ENCODE data around the gene PTCSC3.

The PTCSC3 gene

DNA sequence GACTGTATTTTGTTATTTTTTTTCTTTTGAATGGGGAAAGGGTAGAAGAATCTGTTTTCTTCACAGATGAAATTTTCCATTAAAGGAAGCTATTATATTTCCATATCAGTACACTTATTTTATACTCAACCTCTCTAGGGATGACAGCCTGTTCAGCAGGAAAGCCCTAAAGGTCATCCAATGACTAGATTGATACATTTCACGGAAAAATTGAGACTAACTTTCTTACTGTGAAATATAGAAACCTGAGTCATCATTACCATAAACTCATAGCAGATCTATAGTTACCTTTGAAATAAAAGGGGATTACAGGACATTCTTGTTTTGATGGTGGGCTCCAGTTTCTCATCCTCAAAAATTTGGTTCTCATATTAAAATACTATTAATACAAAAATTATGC lies 36.1 kb upstream of the PTCSC3 start:
- DNase-seq (ENCODE audit: low spot score) = no peak
- TF ChIP-seq, protein P1, sequence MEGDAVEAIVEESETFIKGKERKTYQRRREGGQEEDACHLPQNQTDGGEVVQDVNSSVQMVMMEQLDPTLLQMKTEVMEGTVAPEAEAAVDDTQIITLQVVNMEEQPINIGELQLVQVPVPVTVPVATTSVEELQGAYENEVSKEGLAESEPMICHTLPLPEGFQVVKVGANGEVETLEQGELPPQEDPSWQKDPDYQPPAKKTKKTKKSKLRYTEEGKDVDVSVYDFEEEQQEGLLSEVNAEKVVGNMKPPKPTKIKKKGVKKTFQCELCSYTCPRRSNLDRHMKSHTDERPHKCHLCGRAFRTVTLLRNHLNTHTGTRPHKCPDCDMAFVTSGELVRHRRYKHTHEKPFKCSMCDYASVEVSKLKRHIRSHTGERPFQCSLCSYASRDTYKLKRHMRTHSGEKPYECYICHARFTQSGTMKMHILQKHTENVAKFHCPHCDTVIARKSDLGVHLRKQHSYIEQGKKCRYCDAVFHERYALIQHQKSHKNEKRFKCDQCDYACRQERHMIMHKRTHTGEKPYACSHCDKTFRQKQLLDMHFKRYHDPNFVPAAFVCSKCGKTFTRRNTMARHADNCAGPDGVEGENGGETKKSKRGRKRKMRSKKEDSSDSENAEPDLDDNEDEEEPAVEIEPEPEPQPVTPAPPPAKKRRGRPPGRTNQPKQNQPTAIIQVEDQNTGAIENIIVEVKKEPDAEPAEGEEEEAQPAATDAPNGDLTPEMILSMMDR (conservative IDR thresholded peaks at IDR 0.05; ENCODE audit: low read depth) = no peak
- ChIA-PET POLR2A (ENCODE audit: low non-redundant PET) (no interaction called here), CTCF (interaction anchor here (0.5 to 0.9 kb wide), 3 partner anchors 10 to 34 kb away, joined by 3 read pairs; no protein-coding TSS in a partner anchor)
- no peak overlapping the region for H3K27ac ChIP-seq

- DNase-seq (ENCODE audit: low spot score) = no peak
- H3K27ac ChIP-seq = no peak overlapping the region
- POLR2A ChIA-PET (ENCODE audit: low non-redundant PET) = no interaction called here
- CTCF ChIA-PET = no interaction called here
- TF ChIP-seq, protein P1 (conservative IDR thresholded peaks at IDR 0.05; ENCODE audit: low read depth) = no peak
Measured at GRCh38 chr14:36208690-36209278, 32.3 kb upstream of the PTCSC3 start.

GRCh38 chr14:36207500-36207899 lies 31.0 kb upstream of the PTCSC3 start:
- CTCF ChIA-PET = interaction anchor here (0.5 to 2.3 kb wide), 2 partner anchors 167 to 449 kb away, joined by 3 to 9 read pairs; no protein-coding TSS in a partner anchor

GRCh38 chr14:36204461-36205073 lies 28.0 kb upstream of the PTCSC3 start:
- TF ChIP-seq, protein P1 (conservative IDR thresholded peaks at IDR 0.05; ENCODE audit: low read depth) = no peak
- no peak overlapping the region for H3K27ac ChIP-seq
- ChIA-PET CTCF (no interaction called here), POLR2A (ENCODE audit: low non-redundant PET) (no interaction called here)
- no peak for DNase-seq (ENCODE audit: low spot score)

More at GRCh38 chr14:36207500-36207899, 31.0 kb upstream of the PTCSC3 start:
- no peak for DNase-seq (ENCODE audit: low spot score)
- H3K27ac ChIP-seq = no peak overlapping the region
- TF ChIP-seq, protein P1 (conservative IDR thresholded peaks at IDR 0.05; ENCODE audit: low read depth) = peak; percentile 35
- POLR2A ChIA-PET (ENCODE audit: low non-redundant PET) = no interaction called here

DNA sequence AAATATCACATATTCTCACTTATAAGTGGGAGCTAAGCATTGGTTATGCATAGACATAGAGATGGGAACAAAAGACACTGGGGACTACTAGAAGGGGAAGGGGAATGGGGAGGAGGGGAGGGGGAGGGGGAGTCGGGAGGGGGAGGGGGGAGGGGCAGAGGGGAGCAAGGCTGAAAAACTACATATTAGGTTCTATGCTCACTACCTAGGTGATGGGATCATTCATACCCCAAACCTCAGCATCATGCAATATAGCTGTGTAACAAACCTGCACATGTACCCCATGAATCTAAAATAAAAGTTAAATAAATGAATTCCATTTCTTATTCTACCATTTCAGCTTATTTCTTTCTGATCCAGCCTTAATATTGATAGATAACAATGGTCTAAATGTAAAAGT lies 21.9 kb upstream of the PTCSC3 start:
- POLR2A ChIA-PET (ENCODE audit: low non-redundant PET) = no interaction called here
- no peak for DNase-seq (ENCODE audit: low spot score)
- TF ChIP-seq, protein P1 (conservative IDR thresholded peaks at IDR 0.05; ENCODE audit: low read depth) = no peak
- CTCF ChIA-PET = interaction anchor here (0.6 kb wide), 1 partner anchor 483 kb away, joined by 4 read pairs; no protein-coding TSS in a partner anchor
- no peak overlapping the region for H3K27ac ChIP-seq

GRCh38 chr14:36194663-36195062 lies 18.1 kb upstream of the PTCSC3 start:
- H3K27ac ChIP-seq = no peak overlapping the region
- CTCF ChIA-PET = no interaction called here
- DNase-seq (ENCODE audit: low spot score) = no peak
- TF ChIP-seq, protein P1 (conservative IDR thresholded peaks at IDR 0.05; ENCODE audit: low read depth) = no peak
- POLR2A ChIA-PET (ENCODE audit: low non-redundant PET) = no interaction called here
